ENCODE measurements around the gene ASS1. TPM values are rescaled to one million over a fixed set of nuclear protein-coding genes. Genes with fewer than 3 reads are reported as not detected.

The ASS1 gene
- total RNA-seq, 4 donors from 2014 or later = 106 to 761 (median 547) TPM

DNA sequence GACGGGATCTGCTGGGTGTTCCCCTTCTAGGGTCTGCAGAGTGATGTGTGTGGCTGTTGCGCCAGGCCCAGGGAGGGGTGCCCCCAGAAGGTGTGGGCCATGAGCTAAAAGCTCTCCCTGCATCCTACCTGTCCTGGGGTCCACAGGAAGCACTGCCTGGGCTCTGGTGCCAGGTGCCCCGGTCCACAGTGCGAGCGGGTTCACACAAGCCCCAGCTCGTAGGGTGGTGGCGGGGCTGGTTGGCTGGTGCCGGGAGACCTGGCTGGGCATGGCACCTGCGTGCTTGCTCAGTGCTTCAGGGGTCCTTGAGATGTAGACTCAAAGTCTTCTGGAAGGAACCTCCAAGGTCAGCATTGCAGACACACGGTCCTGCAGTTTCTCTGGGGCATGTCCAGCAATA is 25.5 kb downstream of the ASS1 start:
- Histone ChIP-seq H3K9me3 (no peaks in the 10 kb centered on the region), H3K4me3 (no peak overlapping the region), H3K27me3 (no peaks in the 10 kb centered on the region), H3K36me3 (peaks cover 0 to 70% (median 0%) of the 10 kb centered on the region in 3 donors), H3K27ac (no peak overlapping the region), H3K4me1 (no peaks in the 10 kb centered on the region)
- no peak for DNase-seq
- TF ChIP-seq POLR2A (IDR thresholded peaks at IDR 0.05) = no peak
- TF ChIP-seq, protein P1, sequence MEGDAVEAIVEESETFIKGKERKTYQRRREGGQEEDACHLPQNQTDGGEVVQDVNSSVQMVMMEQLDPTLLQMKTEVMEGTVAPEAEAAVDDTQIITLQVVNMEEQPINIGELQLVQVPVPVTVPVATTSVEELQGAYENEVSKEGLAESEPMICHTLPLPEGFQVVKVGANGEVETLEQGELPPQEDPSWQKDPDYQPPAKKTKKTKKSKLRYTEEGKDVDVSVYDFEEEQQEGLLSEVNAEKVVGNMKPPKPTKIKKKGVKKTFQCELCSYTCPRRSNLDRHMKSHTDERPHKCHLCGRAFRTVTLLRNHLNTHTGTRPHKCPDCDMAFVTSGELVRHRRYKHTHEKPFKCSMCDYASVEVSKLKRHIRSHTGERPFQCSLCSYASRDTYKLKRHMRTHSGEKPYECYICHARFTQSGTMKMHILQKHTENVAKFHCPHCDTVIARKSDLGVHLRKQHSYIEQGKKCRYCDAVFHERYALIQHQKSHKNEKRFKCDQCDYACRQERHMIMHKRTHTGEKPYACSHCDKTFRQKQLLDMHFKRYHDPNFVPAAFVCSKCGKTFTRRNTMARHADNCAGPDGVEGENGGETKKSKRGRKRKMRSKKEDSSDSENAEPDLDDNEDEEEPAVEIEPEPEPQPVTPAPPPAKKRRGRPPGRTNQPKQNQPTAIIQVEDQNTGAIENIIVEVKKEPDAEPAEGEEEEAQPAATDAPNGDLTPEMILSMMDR (IDR thresholded peaks at IDR 0.05) = no peak

DNA sequence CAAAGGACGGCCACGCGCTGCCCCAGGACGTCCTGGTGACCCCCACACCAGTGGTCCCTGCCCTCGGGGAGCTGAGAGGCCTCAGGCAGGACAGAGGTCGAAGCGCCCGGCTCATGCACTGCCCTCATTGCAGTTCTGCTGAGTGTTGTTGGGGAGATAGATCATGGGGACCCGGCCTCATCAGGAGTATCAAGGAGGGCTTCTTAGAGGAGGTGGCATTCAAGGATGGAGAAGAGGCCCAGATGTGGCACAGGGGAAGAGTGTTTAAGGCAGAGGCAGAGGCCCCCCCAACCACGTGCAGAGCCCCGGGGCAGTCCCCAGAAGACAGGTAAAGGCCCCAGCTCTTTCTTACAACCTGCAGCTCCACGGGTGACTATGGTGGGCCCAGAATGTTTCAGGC is 26.2 kb downstream of the ASS1 start:
- H3K9me3 ChIP-seq = no peaks in the 10 kb centered on the region
- no peak overlapping the region for H3K4me3 ChIP-seq
- no peak for TF ChIP-seq POLR2A (IDR thresholded peaks at IDR 0.05)
- TF ChIP-seq, protein P1 (IDR thresholded peaks at IDR 0.05) = no peak
- H3K27me3 ChIP-seq = no peaks in the 10 kb centered on the region
- H3K36me3 ChIP-seq = peaks cover 0 to 65% (median 0%) of the 10 kb centered on the region in 3 donors
- DNase-seq = no peak
- no peaks in the 10 kb centered on the region for H3K4me1 ChIP-seq
- no peak overlapping the region for H3K27ac ChIP-seq

DNA sequence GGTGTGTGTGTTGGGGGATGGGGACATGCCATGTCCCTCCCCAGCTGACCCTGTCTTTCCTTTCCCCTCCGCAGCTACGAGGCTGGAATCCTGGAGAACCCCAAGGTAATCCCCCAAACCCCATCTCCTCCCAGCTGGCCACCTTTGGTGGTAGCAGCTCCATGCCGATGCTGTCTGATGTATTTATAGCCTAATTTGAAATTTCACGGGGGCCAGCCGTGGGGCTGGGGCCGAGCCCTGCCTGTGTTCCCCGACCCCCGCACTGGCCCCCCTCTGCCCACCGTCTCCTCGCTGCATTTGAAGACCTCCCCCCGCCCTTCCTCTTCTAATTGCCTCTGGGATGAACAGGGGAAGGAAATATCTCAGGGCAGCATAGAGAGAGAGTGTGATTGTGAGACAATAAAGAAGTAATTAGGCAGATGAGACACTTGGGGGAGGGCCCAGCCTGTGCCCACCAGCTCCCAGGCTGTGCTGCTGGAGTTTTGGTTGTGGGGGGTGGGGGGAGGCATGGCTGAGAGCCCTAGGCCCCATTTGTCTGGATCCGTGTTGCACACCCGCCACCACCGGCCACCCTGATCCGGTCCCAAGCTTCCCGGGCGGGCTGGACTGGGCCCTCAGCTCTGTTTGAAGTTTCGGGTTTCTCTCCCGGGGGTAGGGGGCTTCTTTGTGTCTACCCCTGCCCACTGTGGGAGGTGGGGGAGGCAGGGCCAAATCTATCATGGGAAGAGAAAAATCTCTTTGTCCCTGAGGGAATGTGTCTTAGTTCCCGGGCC is 26.8 kb downstream of the ASS1 start:
- Histone ChIP-seq H3K27me3 (no peaks in the 10 kb centered on the region), H3K27ac (no peak overlapping the region), H3K4me3 (no peak overlapping the region), H3K9me3 (no peaks in the 10 kb centered on the region), H3K4me1 (no peaks in the 10 kb centered on the region), H3K36me3 (peaks cover 0 to 65% (median 0%) of the 10 kb centered on the region in 3 donors)
- no peak for DNase-seq
- TF ChIP-seq, protein P1 (IDR thresholded peaks at IDR 0.05) = no peak
- no peak for TF ChIP-seq POLR2A (IDR thresholded peaks at IDR 0.05)

DNA sequence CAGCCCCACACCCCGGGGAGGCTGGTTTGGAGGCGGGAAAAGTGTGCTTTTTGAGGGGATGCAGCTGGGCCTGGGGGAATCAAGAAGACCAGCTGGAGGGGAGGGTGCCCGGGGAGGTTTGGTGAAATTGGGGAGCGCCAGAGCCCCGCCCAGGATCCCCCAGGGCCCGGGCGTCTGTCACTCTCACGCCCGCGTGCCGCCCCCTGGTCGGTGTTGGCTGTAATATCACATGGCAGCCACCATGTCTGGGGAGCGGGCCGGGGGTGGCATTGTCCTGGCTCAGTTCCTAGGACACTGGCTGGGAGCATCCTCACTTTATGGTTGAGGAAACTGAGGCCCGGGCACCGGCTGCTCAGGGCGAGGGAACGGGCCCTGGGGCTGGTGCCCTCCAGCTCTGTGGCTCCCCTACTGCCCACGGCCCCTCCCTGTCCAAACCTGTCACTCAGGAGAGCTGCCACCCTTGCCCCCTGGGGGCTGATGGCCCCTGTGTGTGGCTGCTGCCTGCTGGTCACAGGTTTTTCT is 27.5 kb downstream of the ASS1 start:
- no peaks in the 10 kb centered on the region for H3K4me1 ChIP-seq
- TF ChIP-seq, protein P1 (IDR thresholded peaks at IDR 0.05) = no peak
- no peak for TF ChIP-seq POLR2A (IDR thresholded peaks at IDR 0.05)
- no peaks in the 10 kb centered on the region for H3K9me3 ChIP-seq
- peaks cover 0 to 65% (median 0%) of the 10 kb centered on the region in 3 donors for H3K36me3 ChIP-seq
- no peak overlapping the region for H3K4me3 ChIP-seq
- H3K27ac ChIP-seq = no peak overlapping the region
- no peaks in the 10 kb centered on the region for H3K27me3 ChIP-seq
- DNase-seq = no peak

DNA sequence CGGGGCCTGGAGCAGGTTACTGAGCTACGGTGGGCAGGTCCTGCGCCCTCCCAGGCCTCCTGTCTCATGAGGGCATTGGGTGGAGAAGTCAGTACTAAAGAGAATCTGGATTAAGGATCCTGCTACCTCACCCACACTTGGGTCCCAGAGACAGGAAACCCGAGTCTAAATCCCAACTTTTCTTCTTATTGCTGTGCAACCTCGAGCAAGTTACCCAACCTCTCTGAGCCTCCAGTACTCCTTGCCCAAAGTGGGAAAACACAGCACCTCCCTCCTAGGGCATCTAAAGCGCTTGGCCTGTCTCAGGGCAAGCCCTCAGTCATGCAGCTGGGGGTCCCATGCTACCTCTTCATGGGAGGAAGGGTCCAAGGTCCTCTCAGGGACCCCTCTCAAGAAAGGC is 28.2 kb downstream of the ASS1 start:
- Histone ChIP-seq H3K27me3 (no peaks in the 10 kb centered on the region), H3K4me3 (no peak overlapping the region), H3K4me1 (no peaks in the 10 kb centered on the region), H3K9me3 (no peaks in the 10 kb centered on the region), H3K27ac (no peak overlapping the region), H3K36me3 (peaks cover 0 to 64% (median 0%) of the 10 kb centered on the region in 3 donors)
- TF ChIP-seq POLR2A (IDR thresholded peaks at IDR 0.05) = no peak
- TF ChIP-seq, protein P1 (IDR thresholded peaks at IDR 0.05) = no peak
- no peak for DNase-seq

All from Peyer's patch (tissue), 4 donors.